Skin epidermis (tissue), 12 donors: Measurements from ENCODE around the gene ANXA9.

Experiments
- H3K27ac ChIP-seq, 21 experiments: fragments of 200-600 bp; sonication (generic) in 11 of 21; one replicate each; pipeline ENCODE4 v1.5.0; 2020; ENCODE audit warnings: mild to moderate bottlenecking in 3 of 21, inconsistent platforms in 2 of 21, moderate library complexity in 2 of 21
- H3K4me3 ChIP-seq, 7 experiments: fragments of 200-600 bp; sonication (generic) in 2 of 7; one replicate each; pipeline ENCODE4 v1.5.0; 2020; ENCODE audit warnings: inconsistent platforms in 2 of 7, mild to moderate bottlenecking in 2 of 7, moderate library complexity in 1 of 7

The ANXA9 gene

DNA sequence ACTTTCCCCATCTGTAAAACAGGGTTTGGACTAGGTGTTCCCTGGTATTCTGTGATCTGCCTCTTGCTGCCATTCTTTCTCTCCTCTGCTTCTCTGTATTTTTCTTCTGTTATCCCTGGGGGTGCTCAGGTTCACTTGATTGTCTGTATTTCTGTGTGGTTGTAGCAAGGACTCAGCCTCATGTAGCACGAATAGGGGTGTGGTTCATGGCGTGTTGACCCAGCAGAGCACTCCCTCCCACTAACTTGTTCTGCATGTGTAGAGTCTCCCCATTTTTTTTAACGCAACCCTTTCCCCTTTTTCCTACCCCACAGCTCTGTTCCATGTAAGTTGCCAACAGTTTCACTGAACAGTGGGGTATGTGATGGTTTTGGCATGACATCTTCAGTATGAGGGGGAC lies 53.1 kb downstream of the ANXA9 start:
- H3K27ac ChIP-seq, result peak overlapping the region in 10 of 21 experiments; percentile 35 to 81 (median 66)
- H3K4me3 ChIP-seq, result no peak overlapping the region

DNA sequence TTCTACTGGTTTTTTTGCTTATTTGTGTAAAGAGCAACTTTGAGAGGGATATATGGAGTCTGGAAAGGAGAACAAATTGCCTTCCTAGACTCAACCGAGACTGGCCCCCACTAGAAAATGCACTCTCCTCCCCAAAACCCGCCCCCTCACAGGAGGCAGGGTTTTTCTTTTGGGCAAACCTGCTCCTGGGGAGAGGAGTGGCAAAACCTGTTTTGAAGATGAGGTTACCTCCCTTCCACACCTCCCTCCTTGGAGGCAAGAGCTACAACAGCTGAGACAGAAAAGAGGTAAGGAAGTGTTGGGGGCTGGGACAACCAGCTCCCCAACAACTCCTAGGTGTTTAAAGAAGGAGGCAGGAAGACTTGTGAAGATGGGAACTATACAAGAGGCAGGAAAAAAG lies 54.3 kb downstream of the ANXA9 start, which contains the start of gene BNIPL:
Gene BNIPL, plus strand, starts transcription at position 231 of the 400 bp plus-strand sequence. Its CDS starts 140 bp downstream, at position 371.
- H3K4me3 ChIP-seq, result peak within 1 kb of the TSS in 5 of 7 experiments; percentile 15 to 35 (median 21)
- H3K27ac ChIP-seq, result peak within 1 kb of the TSS in 18 of 21 experiments; percentile 27 to 86 (median 64)

- Histone ChIP-seq H3K27ac (peak overlapping the region in 18 of 21 experiments; percentile 21 to 86 (median 64)), H3K4me3 (peak overlapping the region in 5 of 7 experiments; percentile 15 to 35 (median 21))
These were observed 54.9 kb downstream of the ANXA9 start for GRCh38 chr1:151037032-151037431.

DNA sequence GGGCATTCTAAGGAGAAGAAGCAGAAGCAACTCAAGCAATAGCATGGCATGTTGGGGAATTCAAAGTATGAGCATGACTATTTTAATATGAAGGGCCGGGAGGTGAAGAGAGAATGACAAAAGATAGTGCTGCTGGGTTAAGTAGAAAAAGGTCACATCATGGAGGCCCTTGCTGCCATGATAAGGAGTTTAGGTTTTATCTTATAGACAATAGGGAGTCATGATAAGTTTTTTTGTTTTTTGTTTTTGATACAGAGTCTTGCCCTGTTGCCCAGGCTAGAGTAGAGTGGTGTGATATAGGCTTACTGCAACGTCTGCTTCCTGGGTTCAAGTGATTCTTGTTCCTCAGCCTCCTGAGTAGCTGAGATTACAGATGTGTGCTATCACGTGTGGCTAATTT lies 57.4 kb downstream of the ANXA9 start:
- H3K4me3 ChIP-seq, result no peak overlapping the region
- H3K27ac ChIP-seq, result no peak overlapping the region

DNA sequence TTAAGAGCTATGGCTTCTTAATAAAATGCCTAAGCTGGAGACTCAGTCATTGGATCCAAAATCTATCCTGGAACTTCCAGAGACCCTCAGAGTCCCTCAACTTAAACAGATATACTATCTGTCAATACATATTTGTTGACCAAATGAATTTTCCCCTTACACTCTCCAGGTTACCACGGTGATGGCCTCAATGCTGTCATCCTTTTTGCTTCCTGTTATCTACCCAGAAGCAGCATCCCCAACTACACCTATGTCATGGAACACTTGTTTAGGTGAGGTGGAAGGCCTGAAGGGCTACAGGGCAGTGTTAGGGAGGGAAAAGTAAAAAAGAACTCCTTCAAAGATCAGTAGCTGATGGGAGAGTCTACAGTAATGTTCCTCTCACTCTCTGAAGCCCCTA lies 61.1 kb downstream of the ANXA9 start:
- no peak overlapping the region for H3K27ac ChIP-seq
- H3K4me3 ChIP-seq, result no peak overlapping the region
